Liver (tissue), 5 donors: ENCODE measurements around the gene FAM89B. TPM values are rescaled to one million over a fixed set of nuclear protein-coding genes. Genes with fewer than 3 reads are reported as not detected.

Source experiments
- polyA plus RNA-seq, 2 donors: library from polyadenylated mRNA; stranded (reverse) in 1 of 2; unstranded in 1 of 2; fragments of 200-250 nt in 1 of 2; fragments of >200 nt in 1 of 2; fragmentation: Nextera tagmentation in 1 of 2; extraction: Ambion mirVana in 1 of 2; gene quantifications; one replicate each; pipeline versions ENCODE4 v1.2.1 to v1.2.3, GENCODE V29; 2013 to 2015
- small RNA-seq: library from RNA; depleted of rRNA; stranded (forward); fragments of <200 nt; gene quantifications from one replicate; pipeline ENCODE3, GENCODE V24; 2014
- total RNA-seq, 2 donors: library from RNA; depleted of rRNA; stranded (reverse); fragments of >200 nt; gene quantifications; one replicate each; pipeline ENCODE4 v1.2.3, GENCODE V29; 2014
- donor health status: healthy.
- donor health status: healthy.
- donor health status: healthy.

Gene FAM89B
- total and polyA plus RNA-seq, 4 donors: 4.7 to 16.7 (median 9.5) TPM

Small RNA genes within 50 kb of the gene (small RNA-seq; reads per million reads assigned to genes)
- gene AP001362.1: not detected

Other genes starting within 250 kb of the FAM89B start
- 10 to 100 TPM; 12.8 to 14.8 TPM for gene DPF2, start 238.7 kb upstream of the FAM89B start, total RNA-seq
- 10 to 100 TPM in 1 of 2 donors, 1 to 10 TPM in 1; 9.2 to 10.0 TPM for gene DPF2, start 238.7 kb upstream of the FAM89B start, polyA plus RNA-seq
- under 1 TPM; 0.17 to 0.33 TPM for gene TIGD3, start 217.8 kb upstream of the FAM89B start, total RNA-seq
- under 1 TPM in 1 of 2 donors, not detected in 1; 0.08 TPM for gene TIGD3, start 217.8 kb upstream of the FAM89B start, polyA plus RNA-seq
- gene SLC25A45, start 189.9 kb upstream of the FAM89B start, total RNA-seq: 1 to 10 TPM; 5.1 to 6.8 TPM
- gene SLC25A45, start 189.9 kb upstream of the FAM89B start, polyA plus RNA-seq: 1 to 10 TPM; 4.5 to 5.6 TPM
- 10 to 100 TPM; 20.7 to 22.8 TPM for gene FRMD8, start 185.9 kb upstream of the FAM89B start, total RNA-seq
- 1 to 10 TPM; 2.8 to 9.4 TPM for gene FRMD8, start 185.9 kb upstream of the FAM89B start, polyA plus RNA-seq
- 1,000 to 10,000 TPM in 1 of 2 donors, 10 to 100 TPM in 1; 29.6 to 1,968 TPM for gene NEAT1, start 149.7 kb upstream of the FAM89B start, total RNA-seq
- gene NEAT1, start 149.7 kb upstream of the FAM89B start, polyA plus RNA-seq: 100 to 1,000 TPM in 1 of 2 donors, 10 to 100 TPM in 1; 50.2 to 111 TPM
- 1,000 to 10,000 TPM; 3,688 to 8,306 TPM for gene MALAT1, start 73.5 kb upstream of the FAM89B start, total RNA-seq
- 1,000 to 10,000 TPM in 1 of 2 donors, 10 to 100 TPM in 1; 11.9 to 3,868 TPM for gene MALAT1, start 73.5 kb upstream of the FAM89B start, polyA plus RNA-seq
- 10 to 100 TPM; 33.7 to 59.5 TPM for gene SCYL1, start 47.5 kb upstream of the FAM89B start, total RNA-seq
- 10 to 100 TPM; 45.6 to 62.0 TPM for gene SCYL1, start 47.5 kb upstream of the FAM89B start, polyA plus RNA-seq
- gene LTBP3, start 14.2 kb upstream of the FAM89B start, total RNA-seq: 10 to 100 TPM; 16.0 to 17.9 TPM
- gene LTBP3, start 14.2 kb upstream of the FAM89B start, polyA plus RNA-seq: 10 to 100 TPM in 1 of 2 donors, 1 to 10 TPM in 1; 8.8 to 46.2 TPM
- gene ZNRD2, start 2.1 kb upstream of the FAM89B start, total RNA-seq: 10 to 100 TPM; 18.2 to 22.7 TPM
- 10 to 100 TPM; 33.3 to 39.5 TPM for gene ZNRD2, start 2.1 kb upstream of the FAM89B start, polyA plus RNA-seq
- 100 to 1,000 TPM in 1 of 2 donors, 10 to 100 TPM in 1; 13.6 to 120 TPM for gene EHBP1L1, start 3.5 kb downstream of the FAM89B start, total RNA-seq
- 1 to 10 TPM; 1.1 to 6.5 TPM for gene EHBP1L1, start 3.5 kb downstream of the FAM89B start, polyA plus RNA-seq
- gene KCNK7, start 23.3 kb downstream of the FAM89B start, total RNA-seq: under 1 TPM; 0.14 to 0.17 TPM
- under 1 TPM; 0.32 TPM for gene KCNK7, start 23.3 kb downstream of the FAM89B start, polyA plus RNA-seq
- gene MAP3K11, start 41.7 kb downstream of the FAM89B start, total RNA-seq: 10 to 100 TPM; 23.7 to 49.3 TPM
- 10 to 100 TPM; 22.9 to 49.7 TPM for gene MAP3K11, start 41.7 kb downstream of the FAM89B start, polyA plus RNA-seq
- gene PCNX3, start 43.2 kb downstream of the FAM89B start, total RNA-seq: 10 to 100 TPM; 11.5 to 13.4 TPM
- gene PCNX3, start 43.2 kb downstream of the FAM89B start, polyA plus RNA-seq: 10 to 100 TPM in 1 of 2 donors, 1 to 10 TPM in 1; 4.7 to 12.8 TPM
- 10 to 100 TPM; 15.4 to 34.9 TPM for gene SIPA1, start 65.6 kb downstream of the FAM89B start, total RNA-seq
- 10 to 100 TPM; 16.1 to 29.5 TPM for gene SIPA1, start 65.6 kb downstream of the FAM89B start, polyA plus RNA-seq
- gene RELA, start 90.4 kb downstream of the FAM89B start, total RNA-seq: 10 to 100 TPM; 11.1 to 22.6 TPM
- gene RELA, start 90.4 kb downstream of the FAM89B start, polyA plus RNA-seq: 10 to 100 TPM; 21.3 to 30.7 TPM
- 10 to 100 TPM; 16.1 to 20.7 TPM for gene KAT5, start 139.7 kb downstream of the FAM89B start, total RNA-seq
- gene KAT5, start 139.7 kb downstream of the FAM89B start, polyA plus RNA-seq: 10 to 100 TPM; 15.5 to 22.9 TPM
- gene RNASEH2C, start 148.3 kb downstream of the FAM89B start, total RNA-seq: 10 to 100 TPM; 20.5 to 32.4 TPM
- gene RNASEH2C, start 148.3 kb downstream of the FAM89B start, polyA plus RNA-seq: 10 to 100 TPM; 45.7 to 72.1 TPM
- gene AP5B1, start 208.4 kb downstream of the FAM89B start, total RNA-seq: 10 to 100 TPM in 1 of 2 donors, 1 to 10 TPM in 1; 4.7 to 10.8 TPM
- 1 to 10 TPM; 2.0 to 5.2 TPM for gene AP5B1, start 208.4 kb downstream of the FAM89B start, polyA plus RNA-seq
- under 1 TPM in 1 of 2 donors, not detected in 1; 0.05 TPM for gene OVOL1, start 214.5 kb downstream of the FAM89B start, total RNA-seq
- not detected for gene OVOL1, start 214.5 kb downstream of the FAM89B start, polyA plus RNA-seq